GM21367 (cell line): Measurements from ENCODE around the gene HOXB4.

Source experiments
- ATAC-seq: cut with Tn5 transposase; IDR thresholded peaks from one replicate; pipeline ENCODE4 v1.9.1; 2021; ENCODE audit not compliant: unreplicated experiment

HOXB4 gene

GRCh38 chr17:48549914-48550501 lies 28.1 kb downstream of the HOXB4 start:
- ATAC-seq: no peak

GRCh38 chr17:48549281-48549630 lies 28.9 kb downstream of the HOXB4 start:
- ATAC-seq: no peak

GRCh38 chr17:48548523-48549280 lies 29.4 kb downstream of the HOXB4 start:
- ATAC-seq: no peak

- no peak for ATAC-seq
Observed at GRCh38 chr17:48547808-48548522, 30.2 kb downstream of the HOXB4 start.

- no peak for ATAC-seq
Observed at GRCh38 chr17:48546924-48547807, 31.0 kb downstream of the HOXB4 start.

GRCh38 chr17:48546137-48546923 lies 31.8 kb downstream of the HOXB4 start:
- ATAC-seq: no peak

- no peak for ATAC-seq
Observed at GRCh38 chr17:48545539-48545938, 32.6 kb downstream of the HOXB4 start.

- no peak for ATAC-seq
Observed at GRCh38 chr17:48545022-48545375, 33.2 kb downstream of the HOXB4 start, which contains the start of gene HOXB2. TSS of gene HOXB2 (minus strand) at chr17:48545109. CDS start at chr17:48544911, 198 bp downstream.

GRCh38 chr17:48544349-48545021 lies 33.7 kb downstream of the HOXB4 start:
- no peak for ATAC-seq

- ATAC-seq: no peak
Observed at GRCh38 chr17:48543854-48544348, 34.2 kb downstream of the HOXB4 start.

GRCh38 chr17:48543107-48543853 lies 34.9 kb downstream of the HOXB4 start:
- ATAC-seq: no peak

GRCh38 chr17:48542698-48543106 lies 35.4 kb downstream of the HOXB4 start:
- ATAC-seq: no peak

GRCh38 chr17:48542114-48542656 lies 36.0 kb downstream of the HOXB4 start:
- no peak for ATAC-seq

GRCh38 chr17:48541577-48542113 lies 36.5 kb downstream of the HOXB4 start:
- ATAC-seq: no peak

GRCh38 chr17:48541036-48541576 lies 37.0 kb downstream of the HOXB4 start:
- ATAC-seq: no peak

GRCh38 chr17:48540213-48540612 lies 37.9 kb downstream of the HOXB4 start:
- no peak for ATAC-seq

GRCh38 chr17:48539177-48539576 lies 39.0 kb downstream of the HOXB4 start:
- no peak for ATAC-seq

GRCh38 chr17:48537316-48537715 lies 40.8 kb downstream of the HOXB4 start:
- no peak for ATAC-seq
